Renal cortical epithelial cell (primary cell): Measurements from ENCODE around the gene ADAMTS17. TPM values are rescaled to one million over a fixed set of nuclear protein-coding genes. Genes with fewer than 3 reads are reported as not detected.

Experiments
- DNase-seq: peaks from one replicate; pipeline ENCODE4 v3.0.0-alpha.2; 2011; ENCODE audit warnings: low read depth
- total RNA-seq: library from RNA; depleted of rRNA; stranded (reverse); fragments of >200 nt; gene quantifications from 2 replicates; pipeline ENCODE4 v1.2.3, GENCODE V29; 2014

Gene ADAMTS17
- total RNA-seq, 1 donor from 2014 or later = 1.5 TPM

- no peak for DNase-seq
Observed at GRCh38 chr15:100108846-100109245, 232.9 kb downstream of the ADAMTS17 start.

DNA sequence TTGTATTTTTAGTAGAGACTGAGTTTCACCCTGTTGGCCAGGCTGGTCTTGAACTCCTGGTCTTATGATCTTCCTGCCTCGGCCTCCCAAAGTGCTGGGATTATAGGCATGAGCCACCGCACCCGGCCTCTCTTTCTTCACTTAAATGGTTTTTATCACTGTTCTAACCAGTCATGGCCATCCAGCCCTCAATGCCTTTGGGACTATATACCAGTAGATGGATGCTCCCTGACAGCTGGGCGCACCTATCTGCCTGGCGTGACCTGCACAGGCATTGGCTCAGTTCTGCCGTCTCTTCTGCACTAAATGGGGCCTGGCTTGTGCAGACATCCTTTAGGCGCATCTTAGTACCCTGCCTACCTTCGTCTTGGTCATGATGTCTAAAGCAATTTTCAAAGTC, 233.4 kb downstream of the ADAMTS17 start:
- no peak for DNase-seq

- DNase-seq = no peak
Observed at GRCh38 chr15:100107606-100108225, 234.1 kb downstream of the ADAMTS17 start.

- DNase-seq = no peak
Observed at GRCh38 chr15:100107151-100107550, 234.6 kb downstream of the ADAMTS17 start.

- no peak for DNase-seq
Observed at GRCh38 chr15:100106732-100107131, 235.0 kb downstream of the ADAMTS17 start.

GRCh38 chr15:100105101-100105500, 236.7 kb downstream of the ADAMTS17 start:
- DNase-seq = no peak

GRCh38 chr15:100104245-100104644, 237.5 kb downstream of the ADAMTS17 start:
- DNase-seq = no peak

- no peak for DNase-seq
Observed at GRCh38 chr15:100103828-100104227, 237.9 kb downstream of the ADAMTS17 start.

- no peak for DNase-seq
Observed at GRCh38 chr15:100101426-100102089, 240.2 kb downstream of the ADAMTS17 start.

DNA sequence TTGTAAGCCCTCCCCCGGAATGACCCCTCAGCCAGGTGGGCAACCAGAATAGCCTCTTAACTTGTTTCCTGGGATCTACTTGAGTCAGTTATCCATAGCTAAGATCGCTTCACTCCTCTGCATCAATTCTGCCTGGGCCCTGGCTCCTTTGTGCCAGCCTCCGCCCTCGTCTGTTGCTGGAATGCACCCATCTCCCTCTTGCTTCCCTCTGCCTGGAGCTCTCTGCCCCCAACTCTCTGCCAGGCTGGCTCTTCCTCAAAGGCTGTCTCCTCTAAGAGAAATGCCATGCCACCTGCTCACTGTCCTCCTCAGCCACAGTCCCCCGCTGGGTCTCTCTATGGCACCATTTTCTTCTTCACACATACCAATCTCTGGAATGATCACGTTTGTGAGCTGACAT, 240.8 kb downstream of the ADAMTS17 start:
- no peak for DNase-seq

- DNase-seq = no peak
Observed at GRCh38 chr15:100099976-100100375, 241.8 kb downstream of the ADAMTS17 start.

DNA sequence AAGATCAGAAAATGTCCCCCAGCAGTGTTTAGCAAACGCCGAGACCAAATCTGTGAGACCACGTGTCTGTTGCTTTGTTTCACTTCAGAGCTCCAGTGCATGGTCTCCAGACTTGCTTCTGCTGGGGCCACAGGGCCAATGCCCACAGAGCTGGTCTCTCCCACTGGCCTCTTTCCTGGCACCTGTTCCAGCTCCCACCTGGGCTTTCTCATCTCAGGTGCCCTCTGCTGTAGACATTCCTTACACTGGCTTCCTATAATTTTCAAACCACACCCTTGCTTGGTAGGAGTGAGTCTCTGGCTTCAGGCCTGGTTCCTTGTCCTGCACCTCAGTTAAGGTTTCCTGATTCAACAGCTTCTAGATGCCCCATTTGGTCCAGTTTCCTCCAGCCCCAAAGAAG, 243.1 kb downstream of the ADAMTS17 start:
- no peak for DNase-seq

DNA sequence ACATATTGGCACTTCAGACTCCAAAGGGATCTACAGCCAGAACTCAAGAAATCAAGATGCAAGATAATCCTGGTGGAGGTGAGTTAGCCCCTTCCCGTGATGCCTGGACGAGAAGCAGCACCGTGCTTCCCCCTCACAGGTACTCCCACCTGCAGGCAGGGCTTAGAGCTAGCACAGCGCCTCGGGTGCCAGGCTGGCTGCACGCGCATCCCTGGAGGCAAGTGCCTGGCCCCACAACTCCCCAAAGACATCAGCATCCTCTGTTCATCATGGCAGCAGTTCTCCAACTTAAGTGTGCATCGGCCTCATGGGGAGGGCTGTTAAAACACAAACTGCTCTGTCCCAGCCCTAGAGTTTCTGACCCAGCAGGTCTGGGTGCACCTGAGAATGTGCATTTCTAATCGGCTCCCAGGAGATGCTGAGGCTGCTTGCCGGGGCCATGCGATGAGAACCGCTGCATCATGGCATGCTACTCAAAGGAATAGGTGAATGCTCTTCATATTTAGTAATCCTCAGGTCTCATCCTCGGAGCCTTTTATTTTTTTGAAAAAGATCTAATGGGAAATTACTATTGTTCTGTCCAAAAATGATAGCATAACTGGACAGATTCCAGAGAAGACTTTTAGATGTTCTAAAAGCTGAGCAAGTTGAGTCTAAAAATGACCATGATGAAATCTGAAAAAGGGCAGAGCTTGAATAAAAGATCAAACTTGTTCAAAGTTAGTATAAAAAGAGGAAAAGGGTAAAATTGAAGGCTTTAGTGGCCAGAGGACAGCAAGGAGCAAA, 244.2 kb downstream of the ADAMTS17 start:
- DNase-seq = no peak

- no peak for DNase-seq
Observed at GRCh38 chr15:100096700-100097099, 245.1 kb downstream of the ADAMTS17 start.

DNA sequence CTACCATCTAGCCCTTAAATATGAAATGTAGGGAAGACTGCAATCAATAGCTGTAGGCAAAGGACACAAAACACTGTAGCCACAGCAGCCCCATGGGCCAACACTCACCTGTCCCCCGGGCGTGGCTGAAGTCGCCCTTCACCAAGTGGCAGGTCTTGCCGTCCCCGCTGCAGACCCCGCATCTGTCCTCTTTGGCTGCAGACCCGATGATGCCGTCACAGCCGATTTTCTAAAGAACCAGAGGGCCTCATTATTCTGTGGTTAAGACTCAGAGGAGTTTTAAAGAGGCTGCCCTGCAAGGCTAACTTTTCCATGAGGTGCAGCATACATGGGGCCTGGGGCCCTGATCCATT, 245.6 kb downstream of the ADAMTS17 start:
- no peak for DNase-seq

- DNase-seq = no peak
Observed at GRCh38 chr15:100095541-100096247, 246.1 kb downstream of the ADAMTS17 start.

DNA sequence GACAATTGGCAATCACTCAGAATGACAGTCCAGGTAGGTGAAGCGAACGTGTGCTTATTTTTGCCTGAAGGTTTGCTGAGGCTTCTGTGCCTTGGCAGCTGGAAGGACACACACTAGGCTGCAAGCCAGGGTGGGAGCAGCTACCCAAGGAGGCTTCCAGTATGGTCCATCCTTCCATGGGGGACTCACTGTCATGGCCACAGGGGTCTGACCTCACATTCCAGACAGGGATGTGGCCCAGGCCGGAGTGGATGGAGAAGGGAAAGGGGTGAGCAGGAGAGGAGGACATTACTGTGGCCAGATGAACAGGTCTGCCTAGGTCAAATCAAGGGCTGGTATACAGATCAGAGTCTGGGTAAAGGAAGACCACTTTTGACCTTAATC, 247.7 kb downstream of the ADAMTS17 start:
- no peak for DNase-seq

DNA sequence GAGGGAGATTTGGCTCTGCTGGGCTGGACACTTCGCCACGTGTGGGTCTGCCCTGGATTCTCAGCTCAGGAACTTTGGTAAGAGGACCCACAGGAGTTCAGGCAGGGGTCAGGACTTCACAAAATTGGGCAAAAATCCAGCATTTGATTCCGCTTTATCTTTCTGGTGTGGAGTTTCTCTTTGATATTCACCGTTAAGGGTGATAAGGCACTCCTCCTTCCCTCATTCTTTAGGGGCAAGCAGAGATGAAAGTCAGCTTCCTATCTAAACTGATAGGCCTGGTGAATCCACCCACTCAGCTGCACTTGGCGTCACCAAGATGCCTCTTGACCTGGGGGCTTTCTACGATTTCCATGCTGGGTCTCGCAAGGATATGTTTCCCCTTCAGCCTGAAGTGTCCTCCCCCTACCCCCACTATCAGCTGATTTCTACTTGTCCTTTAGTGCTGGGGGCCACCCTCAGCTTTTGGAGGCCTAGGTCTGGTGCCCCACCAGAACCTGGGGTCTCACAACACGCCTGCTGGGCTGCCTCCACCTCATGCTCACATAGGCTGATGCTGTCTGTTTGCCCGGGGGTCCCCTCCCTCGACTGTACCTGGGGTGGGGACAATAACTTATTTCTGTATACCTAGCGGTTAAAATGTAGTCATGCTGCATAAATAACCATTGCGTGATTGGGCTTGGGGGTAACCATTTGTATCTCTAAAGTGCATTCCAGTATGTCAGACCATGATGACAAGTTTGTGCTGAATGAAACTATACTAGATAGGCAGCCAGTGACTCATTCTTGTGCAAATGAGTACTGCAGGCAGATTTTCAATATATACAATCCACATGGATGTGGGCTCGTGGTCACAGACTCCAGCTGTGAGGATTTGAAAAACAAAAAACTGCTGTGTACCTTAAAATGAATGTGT, 248.3 kb downstream of the ADAMTS17 start:
- no peak for DNase-seq

- DNase-seq = no peak
Observed at GRCh38 chr15:100092034-100092433, 249.7 kb downstream of the ADAMTS17 start.

DNA sequence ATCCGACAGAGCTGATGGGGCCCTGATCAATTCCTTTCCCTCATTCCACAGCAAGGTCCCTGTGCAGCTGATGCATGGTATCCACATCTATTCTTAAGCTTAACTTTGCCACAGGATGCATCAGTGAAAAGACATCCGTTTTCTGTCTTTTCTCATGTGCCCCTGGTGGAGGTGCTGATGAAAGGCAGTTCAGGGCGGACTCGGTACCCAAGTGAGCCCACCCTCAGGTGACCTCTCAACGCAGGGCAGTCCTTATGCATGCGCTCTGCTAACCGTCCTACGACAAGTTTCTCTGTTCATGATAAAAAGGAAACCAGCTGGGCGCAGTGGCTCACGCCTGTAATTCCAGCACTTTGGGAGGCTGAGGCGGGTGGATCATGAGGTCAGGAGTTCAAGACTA, 251.4 kb downstream of the ADAMTS17 start:
- DNase-seq = no peak
